Esophagus squamous epithelium (tissue), 4 donors: ENCODE data around the gene PILRA.

Source experiments
- POLR2A ChIP-seq, 4 donors: fragments of 450-650 bp; IDR thresholded peaks; one replicate each; pipeline ENCODE4 v1.6.1; 2017; ENCODE audit warnings: antibody characterized with exemption in 4 of 4, mild to moderate bottlenecking in 4 of 4, moderate library complexity in 3 of 4
- TF ChIP-seq, protein P1 (sequence below), 6 experiments: fragments of 450-650 bp in 4 of 6; fragments of 200-600 bp in 2 of 6; sonication (generic) in 2 of 6; IDR thresholded peaks; one replicate each; pipeline ENCODE4 v1.5.1; 2016 to 2019; ENCODE audit warnings: antibody characterized with exemption in 6 of 6, mild to moderate bottlenecking in 4 of 6, moderate library complexity in 4 of 6

DNA sequence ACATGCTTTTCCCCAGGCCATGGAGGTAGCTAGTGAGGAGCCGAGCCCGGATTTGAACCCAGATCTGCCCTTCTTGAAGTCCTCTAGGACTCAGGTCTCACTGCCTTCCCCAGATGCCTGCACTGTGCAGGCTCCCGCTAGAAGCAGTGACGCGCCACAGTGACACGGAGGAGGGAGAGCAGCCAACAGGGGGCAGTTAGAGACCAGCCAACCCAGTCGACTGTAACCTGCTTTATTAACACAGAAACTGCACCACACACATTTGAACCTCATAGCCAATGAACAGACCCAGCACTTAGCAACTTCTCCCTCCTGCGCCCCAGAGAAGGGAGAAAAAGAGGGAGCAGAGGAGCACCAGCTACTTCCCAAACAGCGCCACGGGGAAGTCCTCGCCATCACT, 27.4 kb downstream of the PILRA start:
- TF ChIP-seq, protein P1, sequence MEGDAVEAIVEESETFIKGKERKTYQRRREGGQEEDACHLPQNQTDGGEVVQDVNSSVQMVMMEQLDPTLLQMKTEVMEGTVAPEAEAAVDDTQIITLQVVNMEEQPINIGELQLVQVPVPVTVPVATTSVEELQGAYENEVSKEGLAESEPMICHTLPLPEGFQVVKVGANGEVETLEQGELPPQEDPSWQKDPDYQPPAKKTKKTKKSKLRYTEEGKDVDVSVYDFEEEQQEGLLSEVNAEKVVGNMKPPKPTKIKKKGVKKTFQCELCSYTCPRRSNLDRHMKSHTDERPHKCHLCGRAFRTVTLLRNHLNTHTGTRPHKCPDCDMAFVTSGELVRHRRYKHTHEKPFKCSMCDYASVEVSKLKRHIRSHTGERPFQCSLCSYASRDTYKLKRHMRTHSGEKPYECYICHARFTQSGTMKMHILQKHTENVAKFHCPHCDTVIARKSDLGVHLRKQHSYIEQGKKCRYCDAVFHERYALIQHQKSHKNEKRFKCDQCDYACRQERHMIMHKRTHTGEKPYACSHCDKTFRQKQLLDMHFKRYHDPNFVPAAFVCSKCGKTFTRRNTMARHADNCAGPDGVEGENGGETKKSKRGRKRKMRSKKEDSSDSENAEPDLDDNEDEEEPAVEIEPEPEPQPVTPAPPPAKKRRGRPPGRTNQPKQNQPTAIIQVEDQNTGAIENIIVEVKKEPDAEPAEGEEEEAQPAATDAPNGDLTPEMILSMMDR (IDR thresholded peaks at IDR 0.05), result no peak
- no peak for TF ChIP-seq POLR2A (IDR thresholded peaks at IDR 0.05)
